Muscle layer of colon (tissue), 2 donors: Measurements from ENCODE around the gene FIZ1.
"Not testable (repeated sequence)": the region's sequence is repeated elsewhere in the genome, so short reads cannot be mapped to it uniquely, and the experiment has no call there.

Experiments
- H3K27ac ChIP-seq: one replicate; pipeline ENCODE4 v1.7.0; 2013; ENCODE audit warnings: low read depth, mild to moderate bottlenecking, low read length, moderate library complexity
- H3K27me3 ChIP-seq, 2 donors: one replicate each; pipeline ENCODE4 v1.7.0; 2013; ENCODE audit warnings: low read length in 2 of 2, mild to moderate bottlenecking in 2 of 2; ENCODE audit not compliant: insufficient read depth in 2 of 2, control insufficient read depth in 1 of 2
- H3K36me3 ChIP-seq: one replicate; pipeline ENCODE4 v1.7.0; 2013; ENCODE audit warnings: mild to moderate bottlenecking, low read length; ENCODE audit not compliant: insufficient read depth
- H3K4me1 ChIP-seq: one replicate; pipeline ENCODE4 v1.7.0; 2013; ENCODE audit warnings: mild to moderate bottlenecking, low read length; ENCODE audit not compliant: insufficient read depth
- H3K4me3 ChIP-seq, 2 donors: one replicate each; pipeline ENCODE4 v1.7.0; 2013; ENCODE audit warnings: low read length in 2 of 2, low read depth in 1 of 2, mild to moderate bottlenecking in 1 of 2, moderate library complexity in 1 of 2
- H3K9ac ChIP-seq: one replicate; pipeline ENCODE4 v1.7.0; 2013; ENCODE audit warnings: low read length
- H3K9me3 ChIP-seq: one replicate; pipeline ENCODE4 v1.7.0; 2013; ENCODE audit warnings: mild to moderate bottlenecking, low read length
- donor health status: abdominal sarcoma.
- donor health status: Adenocarcinoma of cecum.

FIZ1 gene

DNA sequence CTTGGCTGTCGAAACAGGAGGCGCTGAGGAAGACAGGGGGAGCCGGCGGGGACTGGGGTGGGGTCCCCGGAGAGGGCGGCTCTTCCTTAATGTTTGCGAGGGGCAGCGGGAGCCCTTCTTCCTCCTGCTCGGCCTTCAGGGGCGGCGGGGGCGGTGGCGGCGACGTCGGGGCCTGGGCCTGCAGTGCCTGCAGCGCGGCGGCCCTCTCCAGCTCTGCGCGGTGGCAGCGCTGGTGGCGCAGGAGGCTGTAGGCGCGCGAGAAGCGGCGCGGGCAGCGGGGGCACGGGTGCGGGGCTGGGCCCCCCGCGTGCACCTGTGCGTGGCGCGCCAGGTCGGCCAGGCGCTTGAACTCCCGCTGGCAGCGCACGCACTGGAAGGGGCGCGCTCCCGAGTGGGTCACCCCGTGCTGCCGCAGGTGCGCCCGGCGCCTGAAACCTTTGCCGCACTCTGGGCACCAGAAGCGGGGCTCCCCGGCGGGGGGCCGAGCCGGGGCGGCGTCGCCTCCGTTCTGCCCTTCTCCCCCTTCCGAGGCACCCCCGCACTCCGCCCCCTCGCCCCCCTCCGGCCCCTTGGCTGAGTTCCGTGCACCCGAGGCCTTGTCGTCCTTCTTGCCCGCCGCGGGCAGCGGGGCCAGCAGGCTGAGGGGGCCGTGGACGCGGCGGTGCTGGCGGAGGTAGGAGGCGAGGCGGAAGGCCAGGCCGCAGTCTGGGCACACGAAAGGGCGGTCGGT lies 21.1 kb downstream of the FIZ1 start:
- H3K9ac ChIP-seq: no peak overlapping the region
- H3K27ac ChIP-seq: no peak overlapping the region
- no peak overlapping the region for H3K4me3 ChIP-seq
- H3K4me1 ChIP-seq: peaks cover 18% of the 10 kb centered on the region
- no peaks in the 10 kb centered on the region for H3K9me3 ChIP-seq
- no peaks in the 10 kb centered on the region for H3K27me3 ChIP-seq
- no peaks in the 10 kb centered on the region for H3K36me3 ChIP-seq

DNA sequence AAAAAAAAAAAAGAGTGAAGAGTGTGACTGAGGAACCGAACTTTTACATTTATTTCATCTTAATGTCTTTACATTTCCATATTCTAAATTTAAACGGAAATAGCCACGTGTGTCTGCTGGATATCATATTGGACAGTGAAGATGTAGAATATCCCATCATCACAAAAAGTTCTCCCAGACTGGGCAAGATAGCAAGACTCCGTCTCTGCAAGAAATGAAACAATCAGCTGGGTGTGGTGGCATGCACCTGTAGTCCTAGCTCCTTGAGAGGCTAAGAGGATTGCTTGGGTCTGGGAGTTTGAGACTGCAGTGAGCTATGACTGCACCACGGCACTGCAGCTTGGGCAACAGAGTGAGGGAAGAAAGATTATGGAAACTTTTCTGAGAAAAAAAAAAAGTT lies 22.6 kb downstream of the FIZ1 start:
- Histone ChIP-seq H3K4me1 (peaks cover 15% of the 10 kb centered on the region), H3K9ac (no peak overlapping the region), H3K36me3 (no peaks in the 10 kb centered on the region), H3K27ac (no peak overlapping the region), H3K9me3 (no peaks in the 10 kb centered on the region), H3K4me3 (no peak overlapping the region), H3K27me3 (no peaks in the 10 kb centered on the region)

DNA sequence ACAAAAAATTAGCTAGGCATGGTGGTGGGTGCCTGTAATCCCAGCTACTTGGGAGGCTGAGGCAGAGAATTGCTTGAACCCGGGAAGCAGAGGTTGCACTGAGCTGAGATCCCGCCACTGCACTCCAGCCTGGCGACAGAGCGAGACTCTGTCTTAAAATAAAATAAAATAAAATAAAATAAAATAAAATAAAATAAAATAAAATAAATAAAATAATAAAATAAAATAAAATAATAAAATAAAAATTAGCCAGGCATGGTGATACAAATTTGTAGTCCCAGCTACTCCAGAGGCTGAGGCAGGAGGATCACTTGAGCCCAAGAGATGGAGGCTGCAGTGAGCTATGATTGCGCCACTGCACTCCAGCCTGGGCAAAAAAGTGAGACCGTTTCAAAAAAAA lies 25.4 kb downstream of the FIZ1 start:
- not testable (repeated sequence) for H3K27me3 ChIP-seq, H3K4me3 ChIP-seq, H3K4me1 ChIP-seq, H3K9me3 ChIP-seq, H3K27ac ChIP-seq, H3K36me3 ChIP-seq, H3K9ac ChIP-seq

DNA sequence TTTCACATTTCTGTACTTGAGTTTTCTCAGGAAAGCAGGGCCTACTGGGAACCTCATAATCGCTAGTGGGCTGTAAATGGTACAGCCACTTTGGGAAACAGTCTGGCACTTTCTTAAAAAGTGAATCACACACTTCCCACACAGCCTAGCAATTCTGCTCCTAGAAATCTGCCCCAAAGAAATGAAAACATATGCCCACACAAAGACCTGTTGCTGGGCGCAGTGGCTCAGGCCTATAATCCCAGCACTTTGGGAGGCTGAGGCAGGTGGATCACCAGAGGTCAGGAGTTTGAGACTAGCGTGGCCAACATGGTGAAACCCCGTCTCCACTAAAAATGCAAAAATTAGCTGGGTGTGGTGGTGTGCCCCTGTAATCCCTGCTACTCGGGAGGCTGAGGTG lies 29.8 kb downstream of the FIZ1 start:
- not testable (repeated sequence) for H3K27me3 ChIP-seq

DNA sequence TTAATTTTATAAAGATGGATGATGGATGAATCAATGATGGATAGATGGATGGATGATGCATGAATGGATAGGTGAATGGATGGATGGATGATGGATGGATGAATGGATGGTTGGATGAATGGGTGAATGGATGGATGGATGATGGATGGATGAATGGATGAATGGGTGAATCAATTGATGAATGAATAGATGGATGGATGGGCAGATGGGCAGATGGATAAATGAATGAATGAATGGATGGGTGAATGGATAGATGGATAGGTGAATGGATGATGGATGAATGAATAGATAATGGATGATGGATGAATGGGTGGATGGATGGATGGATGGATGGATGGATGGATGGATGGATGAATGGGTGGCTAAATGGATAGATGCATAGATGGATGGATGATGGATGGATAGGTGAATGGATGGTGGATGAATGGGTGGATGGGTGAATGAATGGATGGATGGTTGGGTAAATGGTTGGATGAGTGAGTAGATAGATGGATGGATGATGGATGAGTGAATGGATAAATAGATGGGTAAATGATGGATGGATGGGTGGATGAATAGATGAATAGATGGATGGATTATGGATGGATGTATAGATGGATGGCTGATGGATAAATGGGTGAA lies 31.5 kb downstream of the FIZ1 start:
- Histone ChIP-seq H3K4me3 (no peak overlapping the region), H3K4me1 (no peaks in the 10 kb centered on the region), H3K9ac (no peak overlapping the region), H3K27me3 (peaks cover 0 to 6% of the 10 kb centered on the region in 2 donors), H3K27ac (no peak overlapping the region), H3K9me3 (no peaks in the 10 kb centered on the region), H3K36me3 (no peaks in the 10 kb centered on the region)

More for the DNA sequence above, 29.8 kb downstream of the FIZ1 start:
- not testable (repeated sequence) for H3K9me3 ChIP-seq, H3K9ac ChIP-seq, H3K27ac ChIP-seq, H3K4me1 ChIP-seq, H3K36me3 ChIP-seq, H3K4me3 ChIP-seq

DNA sequence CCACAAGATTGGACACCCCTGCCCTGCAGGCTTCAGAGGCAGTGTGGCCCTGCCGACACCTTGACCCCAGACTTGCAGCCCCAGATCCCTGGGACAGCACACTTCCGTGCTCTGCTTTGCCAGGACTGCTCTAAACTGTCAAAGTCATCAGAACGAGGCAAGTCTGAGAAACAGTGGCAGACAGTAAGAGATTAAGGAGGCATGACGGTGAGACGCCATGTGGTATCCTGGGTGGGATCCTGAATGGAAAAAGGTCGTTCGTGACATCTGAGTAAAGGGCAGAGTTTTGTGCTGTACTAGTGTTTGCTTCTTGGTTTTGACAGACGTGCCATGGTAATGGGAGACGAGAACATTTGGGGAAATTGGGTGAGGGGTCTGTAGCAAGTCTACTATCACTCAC lies 32.5 kb downstream of the FIZ1 start:
- H3K36me3 ChIP-seq: no peaks in the 10 kb centered on the region
- H3K9ac ChIP-seq: no peak overlapping the region
- H3K4me3 ChIP-seq: no peak overlapping the region
- peaks cover 0 to 6% of the 10 kb centered on the region in 2 donors for H3K27me3 ChIP-seq
- H3K4me1 ChIP-seq: no peaks in the 10 kb centered on the region
- no peaks in the 10 kb centered on the region for H3K9me3 ChIP-seq
- no peak overlapping the region for H3K27ac ChIP-seq

DNA sequence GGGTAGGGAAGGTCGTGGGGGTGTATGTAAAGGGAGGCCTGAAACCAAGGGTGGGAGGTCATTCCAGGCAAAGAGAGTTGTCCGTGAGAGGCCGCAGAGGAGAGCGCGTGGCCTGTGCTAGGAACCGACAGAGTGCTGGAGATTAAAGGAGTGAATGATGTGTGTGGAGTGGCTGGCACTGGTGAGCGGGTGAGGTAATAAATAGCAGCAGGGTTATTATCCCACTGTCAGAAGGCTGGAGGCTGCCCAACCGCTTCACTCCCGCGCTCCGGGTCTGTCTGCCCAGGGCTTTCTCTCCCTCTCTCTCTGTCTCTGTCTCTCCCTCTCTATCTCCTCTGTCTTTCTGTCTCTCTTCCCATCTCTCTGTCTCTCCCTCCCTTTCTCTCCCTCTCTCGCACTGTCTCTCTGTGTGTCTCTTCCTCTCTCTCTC lies 36.0 kb downstream of the FIZ1 start:
- Histone ChIP-seq H3K27ac (no peak overlapping the region), H3K9me3 (no peaks in the 10 kb centered on the region), H3K4me1 (no peaks in the 10 kb centered on the region), H3K4me3 (no peak overlapping the region), H3K27me3 (peaks cover 0 to 6% of the 10 kb centered on the region in 2 donors), H3K36me3 (no peaks in the 10 kb centered on the region), H3K9ac (no peak overlapping the region)

DNA sequence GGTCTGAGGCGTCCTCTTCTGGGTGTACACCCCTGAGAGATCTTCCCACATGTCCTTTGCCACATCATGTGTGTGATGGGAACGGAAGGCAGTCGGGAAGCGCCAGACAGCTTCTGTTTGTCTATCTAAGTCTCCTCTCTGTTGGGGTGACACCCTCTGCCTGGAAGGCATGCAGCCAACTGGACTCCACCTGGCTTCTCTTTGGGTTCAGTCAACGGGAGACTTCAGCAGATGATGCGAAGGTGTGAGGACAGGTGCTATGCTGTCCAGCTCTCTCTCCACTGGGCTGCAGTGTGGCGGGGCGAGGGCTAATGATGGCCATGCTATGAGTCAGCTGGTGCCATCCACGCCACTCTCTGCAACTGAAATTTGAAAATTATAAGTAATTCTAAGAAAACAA lies 39.6 kb downstream of the FIZ1 start:
- Histone ChIP-seq H3K4me1 (no peaks in the 10 kb centered on the region), H3K27ac (no peak overlapping the region), H3K27me3 (peaks cover 0 to 6% of the 10 kb centered on the region in 2 donors), H3K9me3 (no peaks in the 10 kb centered on the region), H3K4me3 (no peak overlapping the region), H3K36me3 (no peaks in the 10 kb centered on the region), H3K9ac (no peak overlapping the region)

DNA sequence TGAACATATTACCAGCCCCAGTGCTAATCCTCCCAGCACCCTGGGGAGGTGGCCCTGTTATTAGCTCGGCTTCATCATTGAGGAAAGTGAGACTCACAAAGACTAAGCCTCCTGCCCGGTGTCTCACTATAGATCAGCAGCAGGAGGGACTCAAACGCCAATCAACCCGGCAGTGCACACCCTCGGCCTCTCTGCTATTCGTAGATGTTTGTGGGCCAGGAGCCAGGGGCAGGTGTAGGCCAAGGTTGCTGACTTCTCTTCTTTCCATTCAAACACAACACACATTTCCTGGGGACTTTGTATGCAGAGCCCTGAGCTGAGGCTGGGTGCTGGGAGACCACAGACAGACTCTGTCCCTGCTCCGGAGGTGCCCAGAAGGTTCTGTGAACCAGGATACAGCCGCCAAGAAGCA lies 44.6 kb downstream of the FIZ1 start:
- Histone ChIP-seq H3K27me3 (peaks cover 0 to 15% of the 10 kb centered on the region in 2 donors), H3K9ac (no peak overlapping the region), H3K9me3 (no peaks in the 10 kb centered on the region), H3K4me1 (no peaks in the 10 kb centered on the region), H3K36me3 (no peaks in the 10 kb centered on the region), H3K4me3 (no peak overlapping the region), H3K27ac (no peak overlapping the region)

DNA sequence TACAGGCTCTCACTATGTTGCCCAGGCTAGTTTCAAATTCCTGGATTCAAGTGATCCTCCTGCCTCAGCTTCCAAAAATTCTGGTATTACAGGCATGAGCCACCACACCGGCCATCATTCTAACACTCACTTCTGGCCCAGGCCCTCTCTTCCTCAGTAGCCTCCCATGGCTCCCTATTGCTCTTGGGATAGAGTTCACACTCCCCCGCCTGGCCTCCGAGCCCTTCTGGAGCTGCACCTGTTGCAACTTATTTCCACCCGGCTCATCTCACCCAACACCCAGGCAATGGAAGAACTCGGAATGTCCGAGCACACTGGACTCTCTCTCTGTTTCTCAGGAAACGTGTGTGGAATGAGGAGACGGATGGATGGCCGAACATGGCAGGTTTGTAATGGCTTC lies 45.0 kb downstream of the FIZ1 start:
- Histone ChIP-seq H3K4me1 (no peaks in the 10 kb centered on the region), H3K27me3 (peaks cover 0 to 17% of the 10 kb centered on the region in 2 donors), H3K9ac (no peak overlapping the region), H3K36me3 (no peaks in the 10 kb centered on the region), H3K9me3 (no peaks in the 10 kb centered on the region), H3K4me3 (no peak overlapping the region), H3K27ac (no peak overlapping the region)

DNA sequence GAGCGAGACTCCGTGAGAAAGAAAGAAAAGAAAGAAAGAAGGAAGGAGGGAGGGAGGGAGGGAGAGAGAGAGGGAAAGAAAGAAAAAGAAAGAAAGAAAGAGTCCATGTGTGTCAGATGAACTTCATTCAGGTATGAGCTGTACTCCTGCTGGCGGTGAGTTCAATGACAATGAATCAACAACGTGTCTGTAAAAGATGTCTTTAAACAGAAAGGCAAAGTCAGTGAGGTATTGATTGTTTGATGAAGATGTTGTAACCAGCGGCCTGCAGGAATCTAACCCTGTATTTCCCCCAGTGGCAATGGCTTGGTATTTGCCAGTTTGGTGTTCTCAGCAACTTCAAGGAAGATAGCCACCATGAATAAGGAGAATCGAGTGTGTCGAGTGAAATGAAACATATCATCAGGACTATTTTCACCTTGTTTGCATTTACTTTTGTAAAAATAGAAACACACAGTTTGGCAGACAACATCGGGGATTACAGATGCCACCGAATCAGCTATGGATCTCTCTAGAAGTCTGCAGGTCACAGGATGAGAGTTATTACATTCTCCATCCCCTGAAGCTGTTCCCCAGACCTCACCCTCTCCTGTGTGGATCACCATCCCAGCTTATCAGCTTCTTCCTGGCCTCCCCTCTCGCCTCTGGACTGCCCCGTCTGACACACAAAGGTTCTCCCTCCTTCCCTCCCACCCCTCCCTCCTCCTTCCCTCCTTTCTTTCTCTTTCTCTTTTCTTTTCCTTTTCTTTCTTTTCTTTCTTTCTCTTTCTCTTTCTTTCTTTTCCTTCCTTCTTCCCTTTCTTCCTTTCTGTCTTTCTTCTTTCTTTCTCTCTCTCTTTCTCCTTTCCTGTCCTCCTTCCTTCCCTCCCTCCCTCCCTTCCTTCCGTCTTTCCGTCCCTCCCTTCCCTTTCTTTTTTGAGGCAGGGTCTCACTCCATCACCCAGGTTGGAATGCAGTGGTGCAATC lies 45.8 kb downstream of the FIZ1 start:
- Histone ChIP-seq H3K36me3 (no peaks in the 10 kb centered on the region), H3K27me3 (peaks cover 0 to 17% of the 10 kb centered on the region in 2 donors), H3K9ac (no peak overlapping the region), H3K9me3 (no peaks in the 10 kb centered on the region), H3K4me1 (no peaks in the 10 kb centered on the region), H3K27ac (no peak overlapping the region), H3K4me3 (no peak overlapping the region)
